ENCODE measurements around the gene GPC6. TPM values are rescaled to one million over a fixed set of nuclear protein-coding genes. Genes with fewer than 3 reads are reported as not detected.

GPC6 gene
- total RNA-seq, 1 donor from 2014 or later = 63.0 TPM

GRCh38 chr13:93810264-93810663 is 583.7 kb downstream of the GPC6 start:
- Histone ChIP-seq H3K4me3 (ENCODE audit: insufficient read depth, low read depth, low read length) (no peak overlapping the region), H2AFZ (ENCODE audit: low read depth, low read length) (no peak overlapping the region), H3K4me2 (ENCODE audit: low read length) (no peak overlapping the region), H3K27me3 (ENCODE audit: insufficient read depth, low read length) (no peaks in the 10 kb centered on the region), H3K36me3 (ENCODE audit: insufficient read depth, low read length) (no peaks in the 10 kb centered on the region), H4K20me1 (ENCODE audit: insufficient read depth, low read length) (no peaks in the 10 kb centered on the region), H3K27ac (ENCODE audit: low read depth, low read length) (no peak overlapping the region), H3K9ac (ENCODE audit: low read length) (no peak overlapping the region), H3K79me2 (ENCODE audit: insufficient read depth, low read length) (no peaks in the 10 kb centered on the region), H3K9me3 (ENCODE audit: insufficient read depth, low read depth, low read length) (no peaks in the 10 kb centered on the region), H3K4me1 (ENCODE audit: insufficient read depth, low read length) (no peaks in the 10 kb centered on the region)
- Mint-ChIP-seq H3K27me3 (ENCODE audit: low read depth, unreplicated experiment) (no peaks in the 10 kb centered on the region), H3K9me3 (ENCODE audit: unreplicated experiment) (no peaks in the 10 kb centered on the region), H3K4me1 (ENCODE audit: low read depth, unreplicated experiment) (peaks cover 9% of the 10 kb centered on the region), H3K36me3 (ENCODE audit: low read depth, unreplicated experiment) (peaks cover 5% of the 10 kb centered on the region), H3K4me3 (ENCODE audit: unreplicated experiment) (no peak overlapping the region), H3K27ac (ENCODE audit: unreplicated experiment) (no peak overlapping the region)
- no peak for TF ChIP-seq EZH2 (IDR thresholded peaks at IDR 0.05; ENCODE audit: insufficient read depth, low read length)
- DNase-seq (ENCODE audit: low read depth) (no peak), FAIRE-seq (no peak)

GRCh38 chr13:93811071-93811737 is 584.6 kb downstream of the GPC6 start:
- Histone ChIP-seq H3K27me3 (ENCODE audit: insufficient read depth, low read length) (no peaks in the 10 kb centered on the region), H3K9me3 (ENCODE audit: insufficient read depth, low read depth, low read length) (no peaks in the 10 kb centered on the region), H3K9ac (ENCODE audit: low read length) (no peak overlapping the region), H3K4me2 (ENCODE audit: low read length) (no peak overlapping the region), H2AFZ (ENCODE audit: low read depth, low read length) (no peak overlapping the region), H3K4me1 (ENCODE audit: insufficient read depth, low read length) (no peaks in the 10 kb centered on the region), H3K36me3 (ENCODE audit: insufficient read depth, low read length) (no peaks in the 10 kb centered on the region), H3K4me3 (ENCODE audit: insufficient read depth, low read depth, low read length) (no peak overlapping the region), H4K20me1 (ENCODE audit: insufficient read depth, low read length) (no peaks in the 10 kb centered on the region), H3K27ac (ENCODE audit: low read depth, low read length) (no peak overlapping the region), H3K79me2 (ENCODE audit: insufficient read depth, low read length) (no peaks in the 10 kb centered on the region)
- Mint-ChIP-seq H3K4me1 (ENCODE audit: low read depth, unreplicated experiment) (peaks cover 9% of the 10 kb centered on the region), H3K27me3 (ENCODE audit: low read depth, unreplicated experiment) (no peaks in the 10 kb centered on the region), H3K27ac (ENCODE audit: unreplicated experiment) (no peak overlapping the region), H3K4me3 (ENCODE audit: unreplicated experiment) (no peak overlapping the region), H3K9me3 (ENCODE audit: unreplicated experiment) (no peaks in the 10 kb centered on the region), H3K36me3 (ENCODE audit: low read depth, unreplicated experiment) (peaks cover 5% of the 10 kb centered on the region)
- TF ChIP-seq CTCF (IDR thresholded peaks at IDR 0.05; ENCODE audit: insufficient read depth, low read depth, low read length) = no peak
- no peak for TF ChIP-seq EZH2 (IDR thresholded peaks at IDR 0.05; ENCODE audit: insufficient read depth, low read length)
- no peak for DNase-seq (ENCODE audit: low read depth)
- FAIRE-seq = no peak

- Histone ChIP-seq H3K4me2 (ENCODE audit: low read length) (no peak overlapping the region), H3K4me1 (ENCODE audit: insufficient read depth, low read length) (no peaks in the 10 kb centered on the region), H3K9ac (ENCODE audit: low read length) (no peak overlapping the region), H3K36me3 (ENCODE audit: insufficient read depth, low read length) (no peaks in the 10 kb centered on the region), H4K20me1 (ENCODE audit: insufficient read depth, low read length) (no peaks in the 10 kb centered on the region), H2AFZ (ENCODE audit: low read depth, low read length) (no peak overlapping the region), H3K9me3 (ENCODE audit: insufficient read depth, low read depth, low read length) (no peaks in the 10 kb centered on the region), H3K27me3 (ENCODE audit: insufficient read depth, low read length) (no peaks in the 10 kb centered on the region), H3K27ac (ENCODE audit: low read depth, low read length) (no peak overlapping the region), H3K79me2 (ENCODE audit: insufficient read depth, low read length) (no peaks in the 10 kb centered on the region), H3K4me3 (ENCODE audit: insufficient read depth, low read depth, low read length) (no peak overlapping the region)
- peaks cover 9% of the 10 kb centered on the region for H3K4me1 Mint-ChIP-seq (ENCODE audit: low read depth, unreplicated experiment)
- no peak for DNase-seq (ENCODE audit: low read depth)
- H3K9me3 Mint-ChIP-seq (ENCODE audit: unreplicated experiment) = no peaks in the 10 kb centered on the region
- H3K4me3 Mint-ChIP-seq (ENCODE audit: unreplicated experiment) = no peak overlapping the region
- TF ChIP-seq EZH2 (IDR thresholded peaks at IDR 0.05; ENCODE audit: insufficient read depth, low read length) (no peak), CTCF (IDR thresholded peaks at IDR 0.05; ENCODE audit: insufficient read depth, low read depth, low read length) (no peak)
- no peaks in the 10 kb centered on the region for H3K27me3 Mint-ChIP-seq (ENCODE audit: low read depth, unreplicated experiment)
- peaks cover 5% of the 10 kb centered on the region for H3K36me3 Mint-ChIP-seq (ENCODE audit: low read depth, unreplicated experiment)
- H3K27ac Mint-ChIP-seq (ENCODE audit: unreplicated experiment) = no peak overlapping the region
- FAIRE-seq = no peak
Observed at GRCh38 chr13:93811738-93812112, 585.1 kb downstream of the GPC6 start.

All from astrocyte (in vitro differentiated cells and primary cell).